Right atrium auricular region (tissue), 2 donors: ENCODE data around the gene TNNT2. TPM values are rescaled to one million over a fixed set of nuclear protein-coding genes. Genes with fewer than 3 reads are reported as not detected.
A peak's percentile ranks its signal among the peaks of the same experiment; 100 is the strongest.

Experiments
- DNase-seq: peaks from one replicate; pipeline ENCODE4 v3.0.0-alpha.2; 2019; ENCODE audit warnings: low spot score
- H3K27ac ChIP-seq, 2 donors: fragments of 200-600 bp; sonication (generic); 1 replicate in 1 of 2; 2 replicates in 1 of 2; pipeline ENCODE4 v1.5.1; 2016 to 2019
- H3K27me3 ChIP-seq, 2 donors: fragments of 200-600 bp; sonication (generic); one replicate each; pipeline versions ENCODE4 v1.5.1 to v1.6.0; 2017 to 2019
- H3K36me3 ChIP-seq: fragments of 200-600 bp; sonication (generic); one replicate; pipeline ENCODE4 v1.5.1; 2016
- H3K4me1 ChIP-seq, 2 donors: fragments of 200-600 bp; sonication (generic); one replicate each; pipeline versions ENCODE4 v1.5.1 to v1.6.0; 2017 to 2019
- H3K4me3 ChIP-seq, 2 donors: fragments of 200-600 bp; sonication (generic); 1 replicate in 1 of 2; 2 replicates in 1 of 2; pipeline ENCODE4 v1.5.1; 2017 to 2019; ENCODE audit warnings: mild to moderate bottlenecking in 1 of 2, moderate library complexity in 1 of 2
- H3K9me3 ChIP-seq, 2 donors: fragments of 200-600 bp; sonication (generic); one replicate each; pipeline ENCODE4 v1.5.1; 2019
- total RNA-seq, 2 donors: library from RNA; depleted of rRNA; stranded (reverse); fragments of >200 nt; gene quantifications; one replicate each; pipeline ENCODE4 v1.1.0, GENCODE V29; 2016
- TF ChIP-seq, protein P1 (sequence below), 2 donors: fragments of 200-600 bp; sonication (generic); IDR thresholded peaks; one replicate each; pipeline ENCODE4 v1.5.1; 2019; ENCODE audit warnings: antibody characterized with exemption in 2 of 2

TNNT2 gene
- total RNA-seq: over 10,000 TPM in 1 of 2 donors, 1,000 to 10,000 TPM in 1; 4,112 to 12,321 TPM

DNA sequence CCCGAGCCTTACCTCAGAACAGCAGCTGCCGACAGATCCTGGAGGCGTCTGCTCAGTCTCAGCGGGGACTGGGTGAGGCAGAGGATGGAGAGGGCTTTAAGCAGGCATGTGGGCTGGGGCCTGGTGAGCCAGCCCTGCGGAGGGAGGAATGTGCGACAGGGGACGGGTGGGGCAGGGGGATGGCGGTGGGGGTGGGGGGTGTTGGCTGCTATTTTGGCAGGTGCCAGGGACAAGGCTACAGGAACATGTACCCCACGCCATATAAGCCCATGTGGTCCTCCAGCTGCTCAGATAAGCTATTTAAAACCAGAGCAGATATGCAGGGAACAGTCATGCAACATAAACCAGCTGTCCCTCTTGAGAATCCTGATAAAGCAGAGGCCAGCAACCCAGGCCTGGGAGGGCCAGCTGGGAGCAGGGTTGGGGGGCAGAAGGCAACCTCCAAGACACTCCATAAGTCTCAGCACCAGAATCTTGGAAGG lies at the start of gene TNNT2:
Gene TNNT2 (minus strand): TSS at position 70 of the 482 bp plus-strand sequence. CDS start 4,426 bp downstream, outside the sequence.
- peaks cover 42% of the 10 kb centered on the region for H3K36me3 ChIP-seq
- H3K4me1 ChIP-seq: peaks cover 0 to 37% of the 10 kb centered on the region in 2 donors
- peak within 1 kb of the TSS; percentile 55 to 85 for H3K4me3 ChIP-seq
- TF ChIP-seq, protein P1, sequence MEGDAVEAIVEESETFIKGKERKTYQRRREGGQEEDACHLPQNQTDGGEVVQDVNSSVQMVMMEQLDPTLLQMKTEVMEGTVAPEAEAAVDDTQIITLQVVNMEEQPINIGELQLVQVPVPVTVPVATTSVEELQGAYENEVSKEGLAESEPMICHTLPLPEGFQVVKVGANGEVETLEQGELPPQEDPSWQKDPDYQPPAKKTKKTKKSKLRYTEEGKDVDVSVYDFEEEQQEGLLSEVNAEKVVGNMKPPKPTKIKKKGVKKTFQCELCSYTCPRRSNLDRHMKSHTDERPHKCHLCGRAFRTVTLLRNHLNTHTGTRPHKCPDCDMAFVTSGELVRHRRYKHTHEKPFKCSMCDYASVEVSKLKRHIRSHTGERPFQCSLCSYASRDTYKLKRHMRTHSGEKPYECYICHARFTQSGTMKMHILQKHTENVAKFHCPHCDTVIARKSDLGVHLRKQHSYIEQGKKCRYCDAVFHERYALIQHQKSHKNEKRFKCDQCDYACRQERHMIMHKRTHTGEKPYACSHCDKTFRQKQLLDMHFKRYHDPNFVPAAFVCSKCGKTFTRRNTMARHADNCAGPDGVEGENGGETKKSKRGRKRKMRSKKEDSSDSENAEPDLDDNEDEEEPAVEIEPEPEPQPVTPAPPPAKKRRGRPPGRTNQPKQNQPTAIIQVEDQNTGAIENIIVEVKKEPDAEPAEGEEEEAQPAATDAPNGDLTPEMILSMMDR (IDR thresholded peaks at IDR 0.05): no peak
- H3K27ac ChIP-seq: peak within 1 kb of the TSS; percentile 89 to 92
- DNase-seq: peak; percentile 68
- H3K27me3 ChIP-seq: no peaks in the 10 kb centered on the region
- H3K9me3 ChIP-seq: no peaks in the 10 kb centered on the region

DNA sequence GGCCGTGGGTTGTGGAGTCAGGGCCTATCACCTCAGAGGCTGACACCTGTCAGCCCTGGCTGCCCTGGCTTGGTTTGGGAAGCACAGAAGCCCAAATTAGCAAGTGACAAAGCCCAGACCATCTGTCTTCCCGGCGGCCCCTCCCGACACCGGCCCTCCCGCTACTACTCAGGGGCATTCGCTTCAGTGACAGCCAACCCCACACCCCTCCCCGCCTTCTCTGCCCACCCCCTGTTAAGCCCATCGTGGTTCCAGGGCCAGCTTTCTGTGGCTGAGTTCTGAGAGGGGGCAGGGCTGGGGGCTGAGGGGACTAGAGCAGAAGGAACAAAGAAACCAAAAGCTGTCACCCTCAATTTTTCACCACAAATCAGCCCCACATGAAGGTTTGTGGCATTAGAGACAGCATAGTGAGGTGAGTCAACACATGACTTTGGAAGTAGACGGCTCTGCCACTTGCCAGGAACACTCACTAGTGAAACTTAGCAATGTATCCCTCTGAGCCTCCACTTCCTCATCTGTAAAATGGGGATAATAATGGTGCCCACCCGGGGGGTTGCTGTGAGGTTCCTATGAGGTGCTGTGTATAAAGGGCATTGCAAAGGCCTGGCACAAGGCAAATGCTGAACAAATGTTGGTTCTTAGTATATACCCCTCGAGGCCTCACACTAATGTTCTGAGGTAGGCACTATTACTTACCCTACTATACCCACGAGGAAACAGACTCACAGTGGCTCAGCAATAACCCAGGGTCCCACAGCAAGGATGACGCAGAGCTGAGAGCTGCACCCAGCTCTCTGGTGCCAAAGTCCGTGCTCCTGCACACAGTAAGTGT lies 49.2 kb upstream of the TNNT2 start:
- Histone ChIP-seq H3K27ac (peak overlapping the region; percentile 53 to 80), H3K4me3 (no peak overlapping the region), H3K9me3 (no peaks in the 10 kb centered on the region), H3K27me3 (no peaks in the 10 kb centered on the region), H3K36me3 (no peaks in the 10 kb centered on the region), H3K4me1 (peaks cover 0 to 4% of the 10 kb centered on the region in 2 donors)
- no peak for DNase-seq
- TF ChIP-seq, protein P1 (IDR thresholded peaks at IDR 0.05): no peak

DNA sequence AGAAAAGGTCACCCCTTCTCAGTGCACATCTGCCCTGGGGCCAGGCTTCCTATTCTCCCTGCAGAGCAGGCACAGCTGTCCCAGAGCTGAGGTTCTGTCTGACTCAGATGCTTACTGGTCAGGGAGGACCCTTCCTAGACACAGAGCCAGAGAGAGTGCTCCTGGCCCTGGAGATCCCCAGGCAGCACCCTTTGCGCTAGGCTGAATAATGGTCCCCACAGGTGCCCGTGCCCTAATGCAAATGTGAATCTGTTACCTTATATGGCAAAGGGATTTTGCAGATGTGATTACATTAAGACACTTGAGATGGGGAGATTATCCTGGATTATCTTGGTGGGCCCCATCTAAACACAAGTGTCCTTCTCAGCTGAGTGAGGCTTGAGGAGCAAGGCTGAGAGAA lies 46.7 kb upstream of the TNNT2 start:
- DNase-seq: no peak
- no peaks in the 10 kb centered on the region for H3K27me3 ChIP-seq
- no peak overlapping the region for H3K27ac ChIP-seq
- no peaks in the 10 kb centered on the region for H3K36me3 ChIP-seq
- H3K4me3 ChIP-seq: no peak overlapping the region
- TF ChIP-seq, protein P1 (IDR thresholded peaks at IDR 0.05): no peak
- H3K9me3 ChIP-seq: no peaks in the 10 kb centered on the region
- H3K4me1 ChIP-seq: peaks cover 0 to 23% of the 10 kb centered on the region in 2 donors

DNA sequence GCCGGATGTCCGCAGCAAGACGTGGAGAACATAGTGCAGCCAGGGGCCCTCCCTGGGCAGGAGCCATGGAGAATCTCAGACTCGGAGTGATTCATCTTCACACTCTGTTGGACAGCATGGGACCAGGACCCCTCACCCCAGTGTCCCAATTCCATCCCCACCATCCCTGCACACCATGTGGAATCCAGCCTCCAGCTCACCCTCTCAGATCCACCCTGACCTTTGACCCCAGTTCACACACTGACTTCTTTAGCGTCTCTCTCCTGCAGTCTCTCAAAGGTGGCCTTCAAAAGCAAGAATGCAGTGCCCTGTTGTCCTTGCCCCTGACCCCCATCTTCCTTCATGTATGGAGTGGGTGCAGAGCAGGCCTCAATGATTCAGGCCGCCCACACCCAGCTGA lies 46.2 kb upstream of the TNNT2 start:
- no peaks in the 10 kb centered on the region for H3K27me3 ChIP-seq
- H3K27ac ChIP-seq: no peak overlapping the region
- H3K4me1 ChIP-seq: peaks cover 0 to 23% of the 10 kb centered on the region in 2 donors

DNA sequence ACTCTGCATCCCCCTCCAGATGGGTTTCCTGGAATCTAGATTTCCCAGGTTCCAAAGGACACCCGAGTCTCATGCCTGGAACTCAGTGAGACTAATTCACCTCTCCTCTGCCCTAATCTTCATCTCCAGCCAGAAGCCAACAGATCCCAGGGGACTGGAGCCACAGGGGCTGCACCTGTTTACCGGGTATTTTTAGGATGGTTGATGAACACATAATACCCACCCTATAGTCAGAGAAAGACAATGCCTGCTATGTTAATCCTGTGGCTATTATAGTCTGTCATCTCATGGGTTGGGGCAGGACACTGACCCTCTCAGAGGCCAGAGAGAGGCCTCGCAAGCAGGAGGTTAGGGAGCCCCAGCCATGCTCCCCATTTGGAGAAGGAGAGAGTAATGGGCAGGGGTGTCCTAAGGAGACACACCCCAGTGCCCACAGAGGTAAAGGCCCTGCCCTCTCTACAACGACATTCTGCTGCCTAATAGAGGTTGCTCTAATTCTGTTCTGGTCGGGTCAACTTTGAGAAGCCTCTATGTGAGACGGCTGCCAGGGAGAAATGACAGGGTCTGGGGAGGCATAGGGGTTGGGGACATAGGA lies 45.1 kb upstream of the TNNT2 start:
- no peak for DNase-seq
- H3K27me3 ChIP-seq: no peaks in the 10 kb centered on the region
- no peaks in the 10 kb centered on the region for H3K36me3 ChIP-seq
- TF ChIP-seq, protein P1 (IDR thresholded peaks at IDR 0.05): no peak
- no peak overlapping the region for H3K27ac ChIP-seq
- no peaks in the 10 kb centered on the region for H3K9me3 ChIP-seq
- H3K4me3 ChIP-seq: no peak overlapping the region
- peaks cover 0 to 23% of the 10 kb centered on the region in 2 donors for H3K4me1 ChIP-seq

More for the DNA sequence above, 46.2 kb upstream of the TNNT2 start:
- Histone ChIP-seq H3K9me3 (no peaks in the 10 kb centered on the region), H3K4me3 (no peak overlapping the region), H3K36me3 (no peaks in the 10 kb centered on the region)
- TF ChIP-seq, protein P1 (IDR thresholded peaks at IDR 0.05): no peak
- DNase-seq: no peak
